Ureter (tissue), 1 donor: ENCODE results near the gene PIK3AP1. TPM values are rescaled to one million over a fixed set of nuclear protein-coding genes. Genes with fewer than 3 reads are reported as not detected.
"Not testable (repeated sequence)": the region's sequence is repeated elsewhere in the genome, so short reads cannot be mapped to it uniquely, and the experiment has no call there.

Experiments used
- DNase-seq: peaks from one replicate; pipeline ENCODE4 v3.0.0-alpha.2; 2020; ENCODE audit warnings: low spot score
- total RNA-seq: library from RNA; stranded (reverse); gene quantifications from one replicate; pipeline ENCODE4 v1.2.4, GENCODE V29; 2023
- donor health status: DM: yes; HTN: yes; CAD: no.

The PIK3AP1 gene
- total RNA-seq, 1 donor from 2014 or later: 3.3 TPM

GRCh38 chr10:96578022-96578421, 142.3 kb downstream of the PIK3AP1 start:
- DNase-seq: no peak

DNA sequence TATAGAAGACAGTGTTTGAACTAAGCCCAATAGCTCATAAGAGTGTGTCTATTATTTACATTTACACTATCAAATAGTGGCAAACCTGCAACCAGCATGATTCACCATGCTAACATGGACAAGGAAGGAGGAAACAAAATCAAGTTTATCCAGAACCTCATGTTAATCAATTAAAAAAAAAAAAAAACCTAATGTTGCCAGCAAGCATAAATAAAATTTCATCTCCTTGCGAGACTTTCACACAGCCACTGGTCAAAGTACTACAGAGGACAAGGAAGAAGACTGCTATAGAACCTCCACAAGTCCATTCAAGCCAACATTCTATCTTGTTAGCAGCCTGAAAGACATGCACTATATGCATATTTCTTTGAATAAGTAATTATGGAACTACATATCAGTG, 143.2 kb downstream of the PIK3AP1 start:
- no peak for DNase-seq

- DNase-seq: no peak
These were observed 143.9 kb downstream of the PIK3AP1 start for GRCh38 chr10:96576277-96576980.

- DNase-seq: not testable (repeated sequence)
These were observed 145.8 kb downstream of the PIK3AP1 start for GRCh38 chr10:96574564-96574963.

GRCh38 chr10:96573036-96573435, 147.3 kb downstream of the PIK3AP1 start:
- no peak for DNase-seq

- DNase-seq: no peak
These were observed 149.0 kb downstream of the PIK3AP1 start for GRCh38 chr10:96570983-96571964.

- no peak for DNase-seq
These were observed 149.8 kb downstream of the PIK3AP1 start for GRCh38 chr10:96570511-96570910.

GRCh38 chr10:96568402-96568801, 151.9 kb downstream of the PIK3AP1 start:
- DNase-seq: no peak

DNA sequence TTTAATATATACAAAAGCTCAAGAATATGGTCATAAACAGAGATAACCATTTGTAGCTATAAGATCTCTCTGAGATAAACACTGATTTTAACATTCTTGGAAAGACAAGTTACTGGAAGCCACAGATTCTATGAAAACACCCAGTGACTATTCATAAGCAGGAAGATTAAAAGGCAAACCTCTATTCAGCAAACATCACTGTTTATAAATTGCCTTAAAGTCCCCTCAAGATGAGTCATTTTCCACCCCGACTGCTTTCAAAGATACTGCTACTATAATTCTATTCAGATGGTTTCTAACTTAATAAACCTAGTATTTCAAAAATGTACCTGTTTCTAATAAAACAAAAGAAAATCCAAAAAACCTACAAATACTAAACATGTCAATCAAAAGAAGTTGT, 154.5 kb downstream of the PIK3AP1 start:
- DNase-seq: no peak

DNA sequence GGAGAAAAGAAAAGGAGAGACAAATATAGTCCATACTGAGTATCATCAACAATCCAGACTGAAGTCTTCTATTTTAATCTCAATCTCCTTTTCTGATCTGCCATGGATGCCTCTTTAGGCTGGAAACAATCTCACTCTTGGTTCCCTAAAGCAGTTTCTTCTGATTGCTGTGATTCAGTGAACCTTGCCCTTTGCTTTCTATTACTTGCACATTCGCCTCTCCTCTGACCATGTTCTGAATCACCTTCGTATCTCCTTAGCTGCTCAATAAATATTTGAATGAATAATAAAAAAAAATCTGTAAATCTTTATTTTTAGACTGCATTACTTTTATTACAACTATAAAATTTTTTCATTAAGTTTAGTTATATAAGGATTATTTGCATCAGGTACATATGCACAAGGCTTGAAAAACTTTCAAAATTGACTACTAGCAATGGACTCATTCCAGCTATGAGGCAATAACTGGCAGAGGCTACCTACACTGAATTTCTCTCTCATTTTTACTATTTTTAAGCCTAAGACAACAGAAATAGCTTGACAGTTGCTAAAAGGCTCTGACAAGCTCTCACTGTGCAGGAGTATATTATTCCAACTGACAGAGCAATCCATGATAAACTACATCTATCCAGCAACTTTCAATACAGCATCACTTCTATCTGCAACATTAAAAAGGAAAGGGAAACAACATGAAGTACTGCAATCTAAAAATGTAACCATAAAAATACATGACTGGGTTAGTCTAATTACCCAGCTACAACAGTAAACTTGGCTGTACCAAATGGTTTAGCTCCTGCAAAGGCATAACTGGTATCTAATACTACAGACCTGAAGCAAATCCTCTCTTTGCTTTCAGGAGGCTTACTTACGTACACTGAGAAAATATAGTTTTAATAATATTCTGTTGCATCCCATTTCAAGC, 159.1 kb downstream of the PIK3AP1 start:
- no peak for DNase-seq

DNA sequence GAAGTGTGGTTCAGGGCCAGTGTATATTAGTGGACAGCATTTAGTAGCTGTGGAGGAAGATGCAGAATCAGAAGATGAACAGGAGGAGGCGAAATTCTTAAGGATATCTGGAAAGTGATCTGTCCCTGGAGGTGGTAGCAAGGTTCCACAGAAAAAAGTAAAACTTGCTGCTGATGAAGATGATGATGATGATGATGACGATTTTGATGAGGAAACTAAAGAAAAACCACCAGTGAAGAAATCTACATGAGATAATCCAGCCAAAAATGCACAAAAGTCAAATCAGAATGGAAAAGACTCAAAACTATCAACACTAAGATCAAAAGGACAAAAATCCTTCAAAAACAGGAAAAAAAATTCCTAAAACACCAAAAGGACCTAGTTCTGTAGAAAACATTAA, 159.8 kb downstream of the PIK3AP1 start:
- no peak for DNase-seq

DNA sequence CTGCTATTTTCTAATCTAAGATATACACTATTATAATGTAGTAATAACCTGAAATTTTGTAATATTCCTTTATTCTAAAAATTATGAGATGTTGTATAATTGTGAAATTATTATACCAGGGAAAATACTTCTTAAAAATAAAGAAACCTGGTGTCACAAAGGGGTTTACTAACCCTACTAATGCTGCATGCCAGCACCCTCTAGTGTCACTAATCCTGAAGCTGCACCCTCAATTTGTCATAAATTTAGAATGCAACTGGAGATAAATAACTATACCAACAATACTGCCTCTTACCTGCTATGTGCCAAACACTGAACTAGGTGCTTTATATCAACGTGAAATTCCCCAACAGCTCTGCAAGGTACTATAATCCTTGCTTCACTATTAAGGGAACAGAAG, 164.3 kb downstream of the PIK3AP1 start:
- DNase-seq: no peak

GRCh38 chr10:96555330-96555729, 165.0 kb downstream of the PIK3AP1 start:
- no peak for DNase-seq

DNA sequence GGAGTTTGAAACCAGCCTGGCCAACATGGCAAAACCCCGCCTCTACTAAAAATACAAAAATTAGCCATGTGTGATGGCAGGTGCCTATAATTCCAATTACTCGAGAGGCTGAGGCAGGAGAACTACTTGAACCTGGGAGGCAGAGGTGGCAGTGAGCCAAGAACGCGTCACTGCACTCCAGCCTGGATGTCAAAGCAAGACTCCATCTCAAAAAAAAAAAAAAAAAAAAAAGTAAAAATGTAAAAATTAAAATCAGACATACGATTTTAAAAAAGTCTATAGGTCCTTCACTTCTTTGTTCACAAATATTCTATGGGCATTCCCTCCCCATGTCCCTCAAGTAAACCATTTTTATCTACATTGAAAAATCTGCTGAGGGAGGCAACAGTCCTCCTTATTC, 171.7 kb downstream of the PIK3AP1 start:
- no peak for DNase-seq

- DNase-seq: not testable (repeated sequence)
These were observed 174.8 kb downstream of the PIK3AP1 start for GRCh38 chr10:96545558-96545957.

Other genes with a start within 250 kb of the PIK3AP1 start
- gene TLL2, start 206.6 kb downstream of the PIK3AP1 start, total RNA-seq: 0.96 TPM
- 163 TPM for gene TM9SF3, start 133.5 kb downstream of the PIK3AP1 start, total RNA-seq
- 88.7 TPM for gene LCOR, start 111.8 kb upstream of the PIK3AP1 start, total RNA-seq